ENCODE data around the gene ACCSL. TPM values are rescaled to one million over a fixed set of nuclear protein-coding genes. Genes with fewer than 3 reads are reported as not detected.

The ACCSL gene
- polyA plus RNA-seq, 3 donors, result not detected

DNA sequence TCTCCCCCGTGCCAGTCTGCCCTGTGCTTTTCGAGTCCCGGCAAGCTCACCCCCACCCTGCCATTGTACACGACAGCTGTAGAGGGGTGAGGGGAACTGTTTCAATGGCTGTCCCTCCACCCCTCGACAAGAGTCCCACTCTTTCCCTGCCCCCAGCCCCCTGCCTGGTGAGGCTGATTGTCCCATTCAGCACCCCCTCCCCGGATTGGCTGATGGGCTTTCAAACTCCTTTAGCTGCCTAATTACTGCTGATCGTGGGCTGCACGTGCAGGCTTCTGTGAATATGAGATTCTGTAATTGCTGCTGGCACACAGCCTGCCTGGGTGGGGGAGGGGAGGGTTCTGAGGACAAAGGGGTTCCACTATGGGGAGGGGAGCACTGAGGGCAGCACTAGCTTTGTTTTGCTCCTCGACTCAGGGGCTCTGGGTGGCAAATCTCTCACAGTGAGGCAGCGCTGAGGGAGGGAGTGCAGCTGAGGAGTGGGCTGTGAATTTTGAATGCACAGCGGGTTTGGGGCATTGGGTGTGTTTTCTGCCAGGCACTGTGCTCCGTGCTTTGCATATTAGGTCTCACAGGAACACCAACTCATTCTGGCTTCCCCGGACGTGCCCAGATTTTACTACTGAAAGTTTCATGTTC is 42.6 kb upstream of the ACCSL start:
- H3K4me3 ChIP-seq (replicated peaks in 1 of 3; ENCODE audit: low read depth in 2 of 3, low read length in 3 of 3), result no peak overlapping the region
- H3K4me1 ChIP-seq (ENCODE audit: control insufficient read depth in 1 of 2, insufficient read depth in 2 of 2, low read length in 2 of 2), result no peaks in the 10 kb centered on the region
- TF ChIP-seq, protein P1, sequence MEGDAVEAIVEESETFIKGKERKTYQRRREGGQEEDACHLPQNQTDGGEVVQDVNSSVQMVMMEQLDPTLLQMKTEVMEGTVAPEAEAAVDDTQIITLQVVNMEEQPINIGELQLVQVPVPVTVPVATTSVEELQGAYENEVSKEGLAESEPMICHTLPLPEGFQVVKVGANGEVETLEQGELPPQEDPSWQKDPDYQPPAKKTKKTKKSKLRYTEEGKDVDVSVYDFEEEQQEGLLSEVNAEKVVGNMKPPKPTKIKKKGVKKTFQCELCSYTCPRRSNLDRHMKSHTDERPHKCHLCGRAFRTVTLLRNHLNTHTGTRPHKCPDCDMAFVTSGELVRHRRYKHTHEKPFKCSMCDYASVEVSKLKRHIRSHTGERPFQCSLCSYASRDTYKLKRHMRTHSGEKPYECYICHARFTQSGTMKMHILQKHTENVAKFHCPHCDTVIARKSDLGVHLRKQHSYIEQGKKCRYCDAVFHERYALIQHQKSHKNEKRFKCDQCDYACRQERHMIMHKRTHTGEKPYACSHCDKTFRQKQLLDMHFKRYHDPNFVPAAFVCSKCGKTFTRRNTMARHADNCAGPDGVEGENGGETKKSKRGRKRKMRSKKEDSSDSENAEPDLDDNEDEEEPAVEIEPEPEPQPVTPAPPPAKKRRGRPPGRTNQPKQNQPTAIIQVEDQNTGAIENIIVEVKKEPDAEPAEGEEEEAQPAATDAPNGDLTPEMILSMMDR (IDR thresholded peaks at IDR 0.05), result no peak
- WGBS (ENCODE audit: insufficient coverage), result 75% methylated on average over 9 of the region's 14 CpGs
- no peak overlapping the region for H3K4me3 Mint-ChIP-seq
- H3K79me2 ChIP-seq (ENCODE audit: insufficient read depth, low read length), result no peaks in the 10 kb centered on the region
- H3K27ac ChIP-seq (ENCODE audit: low read depth in 1 of 2, low read length in 2 of 2), result no peak overlapping the region
- no peak overlapping the region for H3K9ac ChIP-seq (ENCODE audit: insufficient read depth, low read length, poor library complexity, severe bottlenecking)
- no peaks in the 10 kb centered on the region for H3K36me3 Mint-ChIP-seq
- no peaks in the 10 kb centered on the region for H3K36me3 ChIP-seq (replicated peaks in 1 of 2; ENCODE audit: control insufficient read depth in 1 of 2, insufficient read depth in 2 of 2, low read length in 2 of 2)
- no peak overlapping the region for H3K27ac Mint-ChIP-seq
- H3K9me3 ChIP-seq (replicated peaks in 1 of 2; ENCODE audit: control insufficient read depth in 1 of 2, insufficient read depth in 1 of 2, low read length in 2 of 2), result no peaks in the 10 kb centered on the region
- no peaks in the 10 kb centered on the region for H3K4me1 Mint-ChIP-seq
- no peak for DNase-seq
- no peak overlapping the region for H3K4me2 ChIP-seq (replicated peaks; ENCODE audit: extremely low read depth, low read length, poor library complexity, severe bottlenecking)
- no peaks in the 10 kb centered on the region for H4K20me1 ChIP-seq (ENCODE audit: insufficient read depth, low read length)
- no peaks in the 10 kb centered on the region for H3K27me3 ChIP-seq (ENCODE audit: control insufficient read depth in 2 of 2, insufficient read depth in 2 of 2, low read length in 2 of 2)
- intact Hi-C loops (cut with micrococcal nuclease), result no loop called here
- peaks cover 0 to 8% (median 8%) of the 10 kb centered on the region in 3 donors for H3K27me3 Mint-ChIP-seq (ENCODE audit: low read depth in 3 of 3)
- H3K9me3 Mint-ChIP-seq, result no peaks in the 10 kb centered on the region
- no peak overlapping the region for H2AFZ ChIP-seq (ENCODE audit: insufficient read depth, low read depth, low read length, poor library complexity, severe bottlenecking)

DNA sequence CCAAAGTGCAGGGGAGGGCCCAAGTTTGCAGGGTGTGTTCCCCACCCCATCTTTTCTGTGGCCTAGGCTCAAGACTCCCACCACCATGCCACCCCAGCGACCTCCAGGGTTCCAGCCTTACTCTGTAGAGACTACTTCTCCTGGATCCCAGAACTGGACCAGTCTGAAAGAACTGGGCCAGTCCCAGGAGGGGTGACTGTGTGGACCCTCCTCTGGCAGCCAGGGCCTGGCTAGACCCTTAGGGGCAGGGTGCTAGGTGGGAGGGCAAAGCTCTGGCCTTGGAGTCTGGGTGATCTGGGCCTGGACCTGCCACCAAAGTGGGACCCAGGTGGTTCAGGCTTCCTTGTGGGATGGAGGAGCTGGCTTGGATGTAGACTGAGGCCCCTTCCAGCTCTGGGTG is 41.8 kb upstream of the ACCSL start:
- H3K27me3 ChIP-seq (ENCODE audit: control insufficient read depth in 2 of 2, insufficient read depth in 2 of 2, low read length in 2 of 2), result no peaks in the 10 kb centered on the region
- no peaks in the 10 kb centered on the region for H3K79me2 ChIP-seq (ENCODE audit: insufficient read depth, low read length)
- no peaks in the 10 kb centered on the region for H3K4me1 ChIP-seq (ENCODE audit: control insufficient read depth in 1 of 2, insufficient read depth in 2 of 2, low read length in 2 of 2)
- no peak overlapping the region for H2AFZ ChIP-seq (ENCODE audit: insufficient read depth, low read depth, low read length, poor library complexity, severe bottlenecking)
- no peaks in the 10 kb centered on the region for H3K9me3 ChIP-seq (replicated peaks in 1 of 2; ENCODE audit: control insufficient read depth in 1 of 2, insufficient read depth in 1 of 2, low read length in 2 of 2)
- no peak for DNase-seq
- no peak overlapping the region for H3K9ac ChIP-seq (ENCODE audit: insufficient read depth, low read length, poor library complexity, severe bottlenecking)
- no peak overlapping the region for H3K4me3 ChIP-seq (replicated peaks in 1 of 3; ENCODE audit: low read depth in 2 of 3, low read length in 3 of 3)
- no peaks in the 10 kb centered on the region for H3K36me3 ChIP-seq (replicated peaks in 1 of 2; ENCODE audit: control insufficient read depth in 1 of 2, insufficient read depth in 2 of 2, low read length in 2 of 2)
- H4K20me1 ChIP-seq (ENCODE audit: insufficient read depth, low read length), result no peaks in the 10 kb centered on the region
- Mint-ChIP-seq H3K27me3 (ENCODE audit: low read depth in 3 of 3) (peaks cover 5 to 9% (median 9%) of the 10 kb centered on the region in 3 donors), H3K27ac (no peak overlapping the region), H3K36me3 (no peaks in the 10 kb centered on the region), H3K9me3 (no peaks in the 10 kb centered on the region), H3K4me1 (no peaks in the 10 kb centered on the region), H3K4me3 (no peak overlapping the region)
- H3K4me2 ChIP-seq (replicated peaks; ENCODE audit: extremely low read depth, low read length, poor library complexity, severe bottlenecking), result no peak overlapping the region
- intact Hi-C loops (cut with micrococcal nuclease), result no loop called here
- TF ChIP-seq, protein P1 (IDR thresholded peaks at IDR 0.05), result no peak
- H3K27ac ChIP-seq (ENCODE audit: low read depth in 1 of 2, low read length in 2 of 2), result no peak overlapping the region
- no CpG with 5 or more reads among the region's 1 CpG for WGBS (ENCODE audit: insufficient coverage)
